ENCODE data around the gene DUSP1.

GRCh38 chr5:172758077-172758833 lies 12.7 kb downstream of the DUSP1 start:
- TF ChIP-seq CTCF (conservative IDR thresholded peaks at IDR 0.05; ENCODE audit: low read depth, low read length) (no peak), EZH2 (IDR thresholded peaks at IDR 0.05; ENCODE audit: low read length, unreplicated experiment) (no peak)

All from PC-3 (cell line).